ELR (cell line): Measurements from ENCODE around the gene CYP4F22.
"Not testable (repeated sequence)": the region's sequence is repeated elsewhere in the genome, so short reads cannot be mapped to it uniquely, and the experiment has no call there.

Experiments used
- DNase-seq: peaks from one replicate; pipeline ENCODE4 v3.0.0-alpha.2; 2015; ENCODE audit warnings: low read depth

Gene CYP4F22

GRCh38 chr19:15488489-15489226, 19.7 kb upstream of the CYP4F22 start:
- DNase-seq, result no peak

- DNase-seq, result no peak
Observed at GRCh38 chr19:15495151-15495550, 13.2 kb upstream of the CYP4F22 start.

DNA sequence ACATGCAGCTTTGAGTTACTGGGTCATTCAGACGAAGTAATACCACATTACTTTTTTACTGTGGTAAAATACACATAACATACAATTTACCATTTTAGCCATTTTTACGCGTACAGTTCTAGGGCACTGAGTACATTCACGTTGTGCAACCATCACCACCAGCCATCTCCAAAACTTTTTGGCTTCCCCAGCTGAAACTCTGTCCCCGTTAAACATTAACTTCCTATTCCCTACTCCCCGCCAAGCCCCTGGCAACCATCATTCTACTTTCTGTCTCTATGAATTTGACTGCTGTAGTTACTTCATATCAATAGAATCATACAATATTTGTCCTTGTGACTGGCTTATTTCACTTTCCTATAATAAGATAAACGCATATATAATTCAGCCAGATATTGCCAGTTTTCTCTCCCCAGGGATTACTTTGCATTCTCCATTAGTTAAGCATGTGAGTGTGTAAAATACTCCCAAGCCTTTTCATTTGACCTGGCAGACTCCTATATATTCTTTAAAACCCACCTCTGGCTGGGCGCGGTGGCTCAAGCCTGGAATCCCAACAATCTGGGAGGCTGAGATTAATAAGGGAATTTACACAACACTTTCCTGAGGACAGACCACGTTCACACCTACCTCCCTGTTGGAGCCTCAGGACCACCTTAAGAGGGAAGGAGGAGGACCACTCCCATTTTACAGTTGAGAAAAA, 10.0 kb upstream of the CYP4F22 start:
- DNase-seq, result no peak

DNA sequence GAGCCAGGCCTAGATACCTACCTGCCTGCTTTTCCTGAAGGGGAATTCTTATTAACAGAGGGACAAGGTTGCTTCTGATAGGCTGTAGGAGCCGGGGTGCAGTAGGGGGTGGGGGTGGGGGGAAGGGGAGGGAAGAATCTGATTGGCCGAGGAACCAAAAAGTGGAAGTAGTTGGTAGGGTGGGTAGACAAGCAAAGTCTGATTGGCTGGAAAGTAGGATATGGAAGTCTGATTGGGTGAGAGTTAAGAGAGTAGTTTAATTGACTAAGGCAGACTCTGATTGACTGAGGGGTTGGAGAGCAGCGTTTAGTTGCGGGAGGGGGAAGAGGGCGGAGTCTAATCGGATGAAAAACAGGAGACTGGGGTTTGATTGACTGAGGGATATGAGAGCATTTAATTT, 9.4 kb upstream of the CYP4F22 start:
- DNase-seq, result no peak

DNA sequence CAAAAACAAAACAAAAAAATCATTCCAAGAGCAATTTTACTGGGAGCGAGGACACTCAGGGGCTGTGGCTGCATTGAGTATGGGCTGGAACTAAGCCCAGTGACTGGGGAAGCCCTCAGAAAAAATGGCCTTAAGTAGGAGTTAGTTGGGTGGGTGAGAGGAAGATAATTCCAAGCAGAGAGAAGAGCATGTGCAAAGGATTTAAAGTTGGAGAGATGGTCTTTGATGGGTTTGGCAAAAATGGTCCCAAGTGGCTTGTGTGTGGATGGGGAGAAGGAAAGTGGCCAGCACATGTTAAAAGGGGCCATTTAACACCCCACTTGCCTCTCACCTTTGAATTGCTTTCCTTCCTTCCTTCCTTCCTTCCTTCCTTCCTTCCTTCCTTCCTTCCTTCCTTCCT, 6.7 kb upstream of the CYP4F22 start:
- DNase-seq, result no peak

- DNase-seq, result no peak
Observed at GRCh38 chr19:15502264-15502663, 6.1 kb upstream of the CYP4F22 start.

- no peak for DNase-seq
Observed at GRCh38 chr19:15506074-15506571, 2.2 kb upstream of the CYP4F22 start.

- DNase-seq, result no peak
Observed at GRCh38 chr19:15507068-15508034, 974 bp upstream of the CYP4F22 start.

DNA sequence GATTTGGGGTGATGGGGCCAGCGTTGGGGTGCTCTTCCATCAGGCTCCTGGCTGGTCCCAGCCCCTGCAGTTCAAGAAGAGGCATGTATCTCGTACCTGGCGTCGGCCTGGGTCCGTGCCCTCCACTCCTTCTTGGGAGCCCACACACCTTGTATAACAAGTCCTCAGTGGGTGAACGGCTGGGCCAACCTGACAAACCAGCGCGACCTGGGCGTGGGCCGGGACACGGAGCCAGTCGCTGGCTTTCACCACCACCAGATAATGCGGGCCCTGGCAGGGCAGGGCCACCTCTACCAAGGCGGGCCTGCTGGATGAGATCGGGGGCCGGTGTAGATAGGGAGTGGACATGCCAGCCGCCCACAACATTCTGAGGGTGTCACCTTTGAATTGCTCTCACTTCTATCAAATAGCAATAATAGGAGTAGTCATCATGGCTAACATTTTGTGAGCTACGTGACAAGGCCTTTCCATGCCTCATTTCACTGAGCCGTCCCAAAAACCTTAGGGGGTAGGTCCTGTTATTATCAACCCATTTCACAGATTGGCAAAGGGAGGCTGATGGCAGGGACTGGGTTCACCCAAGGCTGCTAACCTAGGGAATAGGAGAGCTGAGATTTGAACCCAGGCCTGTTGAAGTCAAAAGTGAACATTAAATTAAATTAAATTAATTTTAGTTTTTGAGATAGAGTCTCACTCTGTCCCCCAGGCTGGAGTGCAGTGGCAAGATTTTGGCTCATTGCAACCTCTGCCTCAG, 3.5 kb downstream of the CYP4F22 start:
- no peak for DNase-seq

DNA sequence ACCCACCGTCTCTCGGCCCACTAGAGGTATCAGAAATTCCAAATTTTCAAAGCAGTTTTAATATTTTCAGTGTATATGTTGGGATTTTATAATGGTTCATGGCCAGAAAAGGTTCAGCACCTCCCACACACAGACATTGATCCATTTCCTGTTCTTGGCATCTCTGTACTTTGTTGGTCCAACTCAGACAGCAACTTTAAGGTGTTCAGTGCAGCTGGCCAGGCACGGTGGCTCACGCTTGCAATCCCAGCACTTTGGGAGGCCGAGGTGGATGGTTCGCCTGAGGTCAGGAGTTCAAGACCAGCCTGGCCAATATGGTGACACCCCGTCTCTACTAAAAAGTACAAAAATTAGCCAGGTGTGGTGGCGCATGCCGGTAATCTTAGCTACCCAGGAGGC, 6.9 kb downstream of the CYP4F22 start:
- not testable (repeated sequence) for DNase-seq

DNA sequence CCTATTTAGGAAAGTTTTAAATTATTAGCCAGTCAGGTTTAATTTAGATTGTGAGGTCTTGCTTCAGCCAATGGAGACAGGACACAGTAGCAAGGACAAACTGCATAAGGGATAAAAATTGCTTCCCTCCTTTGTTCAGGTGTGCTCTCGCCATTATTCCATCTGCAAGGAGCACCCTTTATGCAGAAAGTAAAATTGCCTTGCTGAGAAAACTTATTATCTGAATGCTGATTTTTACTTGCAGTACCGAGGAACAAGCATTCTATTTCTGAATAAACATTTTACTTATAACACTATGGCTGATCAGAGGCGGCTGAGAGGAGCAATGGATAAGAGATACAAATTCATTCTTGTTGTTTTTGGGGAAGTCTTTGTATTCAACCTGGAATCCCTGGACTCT, 8.0 kb downstream of the CYP4F22 start:
- DNase-seq, result no peak

GRCh38 chr19:15517778-15518177, 9.5 kb downstream of the CYP4F22 start:
- DNase-seq, result no peak

GRCh38 chr19:15519433-15519976, 11.2 kb downstream of the CYP4F22 start:
- DNase-seq, result no peak

GRCh38 chr19:15524781-15525180, 16.5 kb downstream of the CYP4F22 start:
- DNase-seq, result no peak

DNA sequence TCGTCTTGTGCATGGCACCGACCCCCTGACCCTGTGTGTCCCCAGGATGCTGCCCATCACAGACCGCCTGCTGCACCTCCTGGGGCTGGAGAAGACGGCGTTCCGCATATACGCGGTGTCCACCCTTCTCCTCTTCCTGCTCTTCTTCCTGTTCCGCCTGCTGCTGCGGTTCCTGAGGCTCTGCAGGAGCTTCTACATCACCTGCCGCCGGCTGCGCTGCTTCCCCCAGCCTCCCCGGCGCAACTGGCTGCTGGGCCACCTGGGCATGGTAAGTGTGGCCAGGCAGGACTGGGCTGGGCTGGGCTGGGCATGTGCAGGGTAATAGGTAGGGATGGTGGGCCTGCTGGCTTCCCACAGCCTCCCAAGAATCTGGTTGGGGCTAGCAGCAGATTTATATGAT, 17.0 kb downstream of the CYP4F22 start:
- no peak for DNase-seq

DNA sequence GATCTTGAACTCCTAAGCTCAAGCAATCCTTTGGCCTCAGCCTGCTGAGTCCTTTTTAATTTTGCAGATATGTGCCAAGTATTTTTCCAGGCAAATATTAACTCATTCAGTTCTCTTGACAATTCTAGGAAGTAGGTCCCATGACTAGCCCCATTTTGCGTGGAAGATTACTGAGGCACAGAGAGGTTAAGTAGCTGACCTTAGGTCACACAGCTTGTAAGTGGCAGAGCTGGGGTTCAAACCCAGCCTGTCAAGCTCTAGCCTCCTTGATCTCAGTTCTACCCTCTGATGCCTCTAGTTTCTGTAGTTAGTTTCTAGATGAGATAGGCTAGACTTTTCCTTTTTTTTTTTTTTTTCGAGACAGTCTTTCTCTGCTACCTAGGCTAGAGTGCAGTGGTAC, 18.1 kb downstream of the CYP4F22 start:
- no peak for DNase-seq

GRCh38 chr19:15527705-15528104, 19.4 kb downstream of the CYP4F22 start:
- DNase-seq, result no peak

GRCh38 chr19:15529774-15530372, 21.5 kb downstream of the CYP4F22 start:
- peak; percentile 30 for DNase-seq

DNA sequence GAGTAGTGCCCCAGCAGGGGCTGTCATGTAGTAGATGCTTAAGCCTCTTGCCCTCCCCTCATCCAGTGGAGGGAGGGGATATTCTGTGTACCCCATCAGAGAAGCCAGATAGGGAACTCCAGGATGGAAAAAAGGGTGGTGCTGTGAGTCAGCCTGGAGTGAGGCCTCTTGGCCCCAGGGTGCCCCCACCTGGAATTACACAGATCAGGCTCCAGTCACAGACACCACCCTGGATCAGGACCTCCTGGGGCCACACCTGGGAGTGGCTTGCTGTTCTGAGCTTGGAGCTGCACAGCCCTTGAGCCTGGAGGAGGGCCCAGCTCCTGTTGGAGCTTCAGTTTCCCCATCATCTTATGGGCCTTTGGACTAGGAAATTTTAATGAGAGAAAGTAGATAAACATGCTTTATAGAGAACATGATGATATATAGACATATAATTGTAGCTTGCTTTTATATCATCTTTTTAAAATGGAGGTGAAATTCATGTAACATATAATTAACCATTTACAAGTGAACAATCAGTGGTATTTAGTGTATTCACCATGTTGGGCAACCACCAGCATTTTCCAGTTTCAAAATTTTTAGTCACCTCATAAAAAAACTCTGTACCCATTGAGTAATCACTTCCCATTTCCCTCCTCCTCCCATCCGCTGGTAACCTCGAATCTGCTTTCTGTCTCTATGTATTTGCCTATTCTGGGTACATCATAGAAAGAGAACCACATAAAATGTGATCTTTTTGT, 24.6 kb downstream of the CYP4F22 start:
- DNase-seq, result no peak

- DNase-seq, result not testable (repeated sequence)
Observed at GRCh38 chr19:15533522-15533830, 25.2 kb downstream of the CYP4F22 start.
